ENCODE data around the gene FYCO1. TPM values are rescaled to one million over a fixed set of nuclear protein-coding genes. Genes with fewer than 3 reads are reported as not detected.
A peak's percentile ranks its signal among the peaks of the same experiment; 100 is the strongest.

Gene FYCO1
- total RNA-seq, 3 donors from 2014 or later = 9.3 to 9.9 (median 9.8) TPM

DNA sequence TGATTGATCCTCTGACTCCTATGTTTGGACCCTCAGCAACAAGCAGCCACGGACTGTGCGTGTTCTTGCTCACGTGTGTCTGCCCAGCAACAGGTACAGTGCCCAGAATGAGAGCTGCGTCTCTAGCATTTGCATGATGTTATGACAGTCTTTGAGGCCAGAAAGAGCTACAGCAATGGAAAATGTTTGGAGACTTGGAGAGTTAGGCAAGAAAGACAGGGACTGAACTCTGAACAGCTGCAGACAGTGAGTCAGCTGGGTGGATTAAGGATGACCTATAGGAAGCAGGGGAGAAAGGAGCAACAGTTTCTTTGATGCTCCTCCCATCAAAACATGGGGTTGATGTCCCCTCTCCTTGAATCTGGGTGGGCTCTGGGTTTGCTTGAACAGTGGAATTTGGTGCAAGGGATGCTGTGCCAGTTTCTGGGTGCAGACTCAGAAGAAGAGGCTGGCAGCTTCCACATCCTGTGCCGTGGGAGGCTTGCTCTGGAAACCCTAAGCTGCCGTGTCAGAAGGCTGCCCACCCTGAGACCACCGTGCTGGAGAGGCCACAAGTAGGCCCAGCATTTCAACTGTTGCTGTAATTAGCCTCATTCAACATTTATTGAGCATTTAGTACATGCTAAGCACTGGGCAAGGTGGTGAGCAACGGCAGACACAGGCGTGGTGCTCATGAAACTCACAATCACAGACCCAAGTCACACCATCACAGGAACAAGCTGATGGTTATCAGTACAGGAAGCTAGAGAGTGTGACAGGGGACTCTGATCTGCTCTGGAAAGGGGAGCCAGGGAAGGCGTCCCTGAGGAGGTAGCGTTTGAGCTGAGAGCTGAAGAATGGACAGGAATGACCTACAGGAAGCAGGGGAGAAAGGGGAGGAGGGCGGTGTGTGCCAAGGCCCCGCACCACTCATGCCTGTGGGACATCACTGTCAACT lies 87.6 kb downstream of the FYCO1 start:
- peaks cover 4% of the 10 kb centered on the region for H3K27me3 Mint-ChIP-seq (ENCODE audit: low read depth)
- no peak overlapping the region for H3K4me3 Mint-ChIP-seq
- H3K36me3 Mint-ChIP-seq (ENCODE audit: insufficient read depth) = peaks cover 17% of the 10 kb centered on the region
- DNase-seq (no peak), ATAC-seq (peak; percentile 72 to 73)
- H3K9me3 Mint-ChIP-seq = no peaks in the 10 kb centered on the region
- peaks cover 32% of the 10 kb centered on the region for H3K4me1 Mint-ChIP-seq (ENCODE audit: low read depth)

DNA sequence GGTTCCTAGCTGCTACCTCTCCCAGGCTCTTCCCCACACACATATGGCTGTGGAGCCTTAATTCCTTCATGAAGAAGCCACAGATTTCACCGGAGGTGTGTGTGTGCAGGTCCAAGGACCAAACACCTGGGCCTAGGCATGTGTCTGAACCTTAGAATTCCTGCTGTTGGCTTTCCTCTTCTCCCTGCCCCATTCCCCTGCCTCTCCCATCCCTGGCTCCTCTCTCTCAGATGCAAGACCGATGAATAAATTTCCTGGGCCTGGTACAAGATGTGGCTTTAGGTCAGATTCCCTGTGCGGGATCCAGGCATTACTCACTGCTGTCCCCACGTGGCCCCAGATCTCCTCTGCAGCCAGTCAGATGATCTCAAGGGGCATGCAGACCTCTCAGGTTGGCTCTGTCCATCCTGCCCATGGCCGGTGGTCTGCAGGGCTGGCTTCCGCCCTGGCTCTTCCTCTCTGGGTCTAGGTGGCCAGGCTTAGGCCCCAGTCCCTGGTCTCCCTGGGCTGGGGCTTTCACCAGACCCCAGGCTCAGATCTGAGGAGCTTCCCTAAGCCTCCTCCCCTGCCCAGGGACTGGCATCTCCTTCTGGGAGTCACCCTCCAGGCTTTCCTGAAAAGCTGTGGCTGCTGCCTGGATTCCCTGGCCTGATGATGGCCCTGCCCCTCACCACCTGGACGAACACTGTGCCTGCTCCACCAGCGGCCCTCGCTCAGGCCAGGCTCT lies 88.8 kb downstream of the FYCO1 start:
- H3K9me3 Mint-ChIP-seq = no peaks in the 10 kb centered on the region
- peaks cover 15% of the 10 kb centered on the region for H3K36me3 Mint-ChIP-seq (ENCODE audit: insufficient read depth)
- H3K4me1 Mint-ChIP-seq (ENCODE audit: low read depth) = peaks cover 28% of the 10 kb centered on the region
- peaks cover 2% of the 10 kb centered on the region for H3K27me3 Mint-ChIP-seq (ENCODE audit: low read depth)
- ATAC-seq = no peak
- no peak for DNase-seq
- no peak overlapping the region for H3K4me3 Mint-ChIP-seq

DNA sequence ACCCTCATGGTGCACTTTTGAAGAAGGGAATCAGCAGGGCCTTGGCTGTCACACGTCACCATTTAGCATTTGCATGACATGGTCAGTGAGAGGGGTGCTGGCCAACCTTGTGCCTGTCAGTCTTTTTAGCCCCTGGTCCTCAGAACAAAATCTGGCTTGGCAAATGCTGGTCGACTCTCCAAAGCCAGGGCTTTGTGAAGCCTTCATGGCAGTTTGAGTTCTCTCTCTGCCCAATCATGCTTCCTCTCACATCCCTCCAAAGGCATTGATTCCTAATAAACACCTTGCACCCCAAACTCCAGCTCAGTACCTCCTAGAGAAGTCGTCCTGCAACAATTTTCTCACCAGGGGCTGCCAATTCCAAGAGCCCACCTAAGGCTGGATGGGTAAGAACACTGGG lies 89.9 kb downstream of the FYCO1 start:
- Mint-ChIP-seq H3K4me3 (no peak overlapping the region), H3K27me3 (ENCODE audit: low read depth) (peaks cover 2% of the 10 kb centered on the region), H3K36me3 (ENCODE audit: insufficient read depth) (peaks cover 13% of the 10 kb centered on the region), H3K9me3 (no peaks in the 10 kb centered on the region), H3K4me1 (ENCODE audit: low read depth) (peaks cover 25% of the 10 kb centered on the region)
- DNase-seq (no peak), ATAC-seq (no peak)

DNA sequence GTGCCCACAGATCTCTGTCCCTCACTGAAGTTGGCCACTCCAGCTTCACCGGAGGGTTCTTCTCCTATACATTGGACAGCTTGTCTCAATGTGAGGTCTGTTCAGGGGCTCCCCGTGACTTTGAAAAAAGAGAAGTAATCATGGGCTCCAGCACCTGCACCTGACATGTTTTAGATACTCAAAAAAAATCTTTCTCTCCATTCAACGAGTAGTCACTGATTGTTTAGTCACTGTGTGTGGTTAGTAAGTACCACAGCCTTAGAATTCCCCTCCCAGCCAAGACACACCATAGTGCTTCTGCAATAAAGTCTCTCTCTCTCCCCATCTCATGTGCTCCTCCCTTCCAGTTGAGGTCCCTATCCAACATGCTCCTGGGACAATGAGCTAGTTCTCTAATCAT lies 90.7 kb downstream of the FYCO1 start:
- H3K9me3 Mint-ChIP-seq = no peaks in the 10 kb centered on the region
- H3K36me3 Mint-ChIP-seq (ENCODE audit: insufficient read depth) = peaks cover 9% of the 10 kb centered on the region
- peaks cover 2% of the 10 kb centered on the region for H3K27me3 Mint-ChIP-seq (ENCODE audit: low read depth)
- H3K4me1 Mint-ChIP-seq (ENCODE audit: low read depth) = peaks cover 21% of the 10 kb centered on the region
- peak; percentile 64 to 73 for ATAC-seq
- H3K4me3 Mint-ChIP-seq = no peak overlapping the region
- DNase-seq = no peak

DNA sequence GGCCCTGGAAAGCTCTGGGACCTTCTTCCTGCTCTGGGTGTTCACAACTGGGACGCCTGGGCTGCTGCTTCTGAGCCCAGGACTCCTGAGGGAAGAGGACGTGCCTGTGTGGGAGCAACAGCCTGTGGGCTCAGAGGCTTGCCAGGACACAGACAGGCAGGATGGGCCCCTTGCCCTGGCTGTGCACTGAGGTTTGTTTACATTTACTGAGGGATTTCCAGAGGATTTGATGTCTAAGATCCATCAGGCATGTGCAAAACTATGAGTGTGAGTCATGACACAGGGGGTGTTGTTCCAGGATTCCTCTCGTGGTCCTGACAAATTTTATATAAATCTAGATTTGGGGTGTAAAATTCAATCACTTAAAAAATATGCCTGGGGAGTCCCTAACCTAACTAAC lies 98.7 kb downstream of the FYCO1 start:
- no peak for DNase-seq
- H3K9me3 Mint-ChIP-seq = no peaks in the 10 kb centered on the region
- peaks cover 14% of the 10 kb centered on the region for H3K4me1 Mint-ChIP-seq (ENCODE audit: low read depth)

DNA sequence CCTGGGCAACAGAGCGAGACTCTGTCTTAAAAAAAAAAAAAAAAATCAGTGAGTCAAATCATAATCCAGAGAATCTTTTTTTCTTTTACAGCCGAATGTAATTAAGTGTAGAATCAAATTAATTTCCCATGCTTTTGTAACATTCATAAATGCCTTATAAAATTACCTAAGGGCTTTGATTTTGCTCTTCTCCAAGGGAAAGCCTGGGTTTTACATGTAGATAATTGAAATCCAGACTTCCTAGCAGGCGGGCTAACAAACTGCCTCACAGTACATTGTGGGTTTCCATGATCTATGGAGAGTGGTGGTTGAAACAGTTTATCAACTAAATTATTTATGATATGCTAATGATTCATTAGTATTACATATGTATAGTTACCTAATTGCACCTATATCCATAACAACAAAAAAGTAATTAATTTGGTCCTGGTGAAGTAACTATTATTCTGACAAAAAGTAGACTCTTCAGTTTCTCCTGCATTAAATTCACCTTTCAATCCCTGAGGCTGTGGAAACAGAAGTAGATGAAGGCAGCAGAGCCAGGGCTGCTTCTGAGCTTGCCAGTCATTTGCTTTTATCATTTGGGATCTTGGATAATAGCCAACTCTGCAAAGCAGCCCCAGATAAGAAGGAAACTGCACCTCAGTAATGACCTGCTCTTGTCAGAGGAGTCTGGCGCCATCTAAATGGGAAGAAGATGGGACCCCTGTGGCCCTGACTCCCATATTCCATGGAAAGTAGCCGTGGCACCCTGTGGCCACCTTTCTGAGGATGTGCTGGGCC lies 99.7 kb downstream of the FYCO1 start:
- peaks cover 2% of the 10 kb centered on the region for H3K27me3 Mint-ChIP-seq (ENCODE audit: low read depth)
- DNase-seq = no peak
- ATAC-seq = no peak
- no peak overlapping the region for H3K4me3 Mint-ChIP-seq
- no peaks in the 10 kb centered on the region for H3K36me3 Mint-ChIP-seq (ENCODE audit: insufficient read depth)
- H3K4me1 Mint-ChIP-seq (ENCODE audit: low read depth) = peaks cover 20% of the 10 kb centered on the region
- no peaks in the 10 kb centered on the region for H3K9me3 Mint-ChIP-seq

More for the DNA sequence above, 98.7 kb downstream of the FYCO1 start:
- H3K4me3 Mint-ChIP-seq = no peak overlapping the region
- peaks cover 1% of the 10 kb centered on the region for H3K36me3 Mint-ChIP-seq (ENCODE audit: insufficient read depth)
- ATAC-seq = no peak
- peaks cover 2% of the 10 kb centered on the region for H3K27me3 Mint-ChIP-seq (ENCODE audit: low read depth)

- H3K4me3 Mint-ChIP-seq = no peak overlapping the region
- no peaks in the 10 kb centered on the region for H3K9me3 Mint-ChIP-seq
- H3K27me3 Mint-ChIP-seq (ENCODE audit: low read depth) = peaks cover 4% of the 10 kb centered on the region
- ATAC-seq (no peak), DNase-seq (no peak)
- H3K36me3 Mint-ChIP-seq (ENCODE audit: insufficient read depth) = no peaks in the 10 kb centered on the region
- H3K4me1 Mint-ChIP-seq (ENCODE audit: low read depth) = peaks cover 30% of the 10 kb centered on the region
Measured at GRCh38 chr3:45894015-45894414, 101.6 kb downstream of the FYCO1 start.

DNA sequence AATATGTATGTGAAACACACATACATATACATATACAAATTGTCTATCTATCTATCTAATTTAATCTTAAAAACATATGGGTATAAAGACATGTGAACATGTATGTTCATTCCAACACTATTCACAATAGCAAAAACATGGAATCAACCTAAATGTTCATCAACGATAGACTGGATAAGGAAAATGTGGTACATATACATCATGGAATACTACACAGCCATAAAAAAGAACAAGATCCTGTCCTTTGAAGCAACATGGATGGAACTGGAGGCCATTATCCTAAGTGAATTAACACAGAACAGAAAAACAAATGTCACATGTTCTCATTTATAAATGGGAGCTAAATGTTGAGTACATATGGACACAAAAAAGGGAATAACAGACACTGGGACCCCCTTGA lies 103.5 kb downstream of the FYCO1 start:
- ATAC-seq (no peak), DNase-seq (no peak)
- H3K4me1 Mint-ChIP-seq (ENCODE audit: low read depth) = peaks cover 38% of the 10 kb centered on the region
- peaks cover 2% of the 10 kb centered on the region for H3K27me3 Mint-ChIP-seq (ENCODE audit: low read depth)
- no peaks in the 10 kb centered on the region for H3K9me3 Mint-ChIP-seq
- no peak overlapping the region for H3K4me3 Mint-ChIP-seq
- no peaks in the 10 kb centered on the region for H3K36me3 Mint-ChIP-seq (ENCODE audit: insufficient read depth)

DNA sequence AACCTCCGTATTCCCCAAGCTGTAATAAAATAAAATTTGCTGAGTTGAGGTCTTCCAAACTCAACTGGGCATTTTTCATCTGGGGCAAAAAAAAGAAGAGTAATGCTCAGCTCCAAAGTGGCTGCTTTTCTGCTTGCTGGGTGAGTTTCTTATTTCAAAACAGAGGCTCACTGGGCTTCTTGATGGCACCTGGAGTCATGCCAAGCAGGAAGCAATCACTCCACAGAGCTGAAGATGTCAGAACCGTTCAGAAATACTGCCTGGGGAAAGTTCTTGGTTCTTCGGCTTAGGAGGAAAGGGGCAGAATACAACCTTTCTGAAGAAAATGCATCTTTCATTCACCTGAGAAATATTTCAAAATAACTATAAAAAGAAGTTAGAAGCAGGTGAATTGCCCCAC lies 105.2 kb downstream of the FYCO1 start:
- DNase-seq = no peak
- peaks cover 40% of the 10 kb centered on the region for H3K4me1 Mint-ChIP-seq (ENCODE audit: low read depth)
- no peak for ATAC-seq
- H3K27me3 Mint-ChIP-seq (ENCODE audit: low read depth) = peaks cover 2% of the 10 kb centered on the region
- no peaks in the 10 kb centered on the region for H3K9me3 Mint-ChIP-seq
- no peak overlapping the region for H3K4me3 Mint-ChIP-seq
- no peaks in the 10 kb centered on the region for H3K36me3 Mint-ChIP-seq (ENCODE audit: insufficient read depth)

- peaks cover 44% of the 10 kb centered on the region for H3K4me1 Mint-ChIP-seq (ENCODE audit: low read depth)
- no peaks in the 10 kb centered on the region for H3K9me3 Mint-ChIP-seq
- H3K27me3 Mint-ChIP-seq (ENCODE audit: low read depth) = peaks cover 7% of the 10 kb centered on the region
- no peak overlapping the region for H3K4me3 Mint-ChIP-seq
- H3K36me3 Mint-ChIP-seq (ENCODE audit: insufficient read depth) = no peaks in the 10 kb centered on the region
- DNase-seq (no peak), ATAC-seq (no peak)
Measured at GRCh38 chr3:45889337-45889736, 106.3 kb downstream of the FYCO1 start.

GRCh38 chr3:45887759-45888511 lies 107.7 kb downstream of the FYCO1 start:
- Mint-ChIP-seq H3K27me3 (ENCODE audit: low read depth) (peaks cover 14% of the 10 kb centered on the region), H3K36me3 (ENCODE audit: insufficient read depth) (no peaks in the 10 kb centered on the region), H3K4me3 (no peak overlapping the region), H3K4me1 (ENCODE audit: low read depth) (peaks cover 37% of the 10 kb centered on the region), H3K9me3 (no peaks in the 10 kb centered on the region)
- ATAC-seq (peak; percentile 45 to 67), DNase-seq (no peak)

- no peak for DNase-seq
- Mint-ChIP-seq H3K36me3 (ENCODE audit: insufficient read depth) (no peaks in the 10 kb centered on the region), H3K4me3 (no peak overlapping the region), H3K9me3 (no peaks in the 10 kb centered on the region), H3K4me1 (ENCODE audit: low read depth) (peaks cover 32% of the 10 kb centered on the region), H3K27me3 (ENCODE audit: low read depth) (peaks cover 14% of the 10 kb centered on the region)
- ATAC-seq = peak in 1 of 2 donors; percentile 25
Measured at GRCh38 chr3:45887285-45887684, 108.3 kb downstream of the FYCO1 start.

GRCh38 chr3:45885979-45886705 lies 109.5 kb downstream of the FYCO1 start, which contains the start of gene CCR9:
CCR9 (plus strand) TSS chr3:45886543; CDS start chr3:45894934, 8,391 bp downstream.
- H3K4me1 Mint-ChIP-seq (ENCODE audit: low read depth) = peaks cover 31% of the 10 kb centered on the region
- no peak within 1 kb of the TSS for H3K4me3 Mint-ChIP-seq
- H3K9me3 Mint-ChIP-seq = no peaks in the 10 kb centered on the region
- H3K36me3 Mint-ChIP-seq (ENCODE audit: insufficient read depth) = no peaks in the 10 kb centered on the region
- peaks cover 14% of the 10 kb centered on the region for H3K27me3 Mint-ChIP-seq (ENCODE audit: low read depth)
- DNase-seq (no peak), ATAC-seq (no peak)
